Activated naive CD4-positive, alpha-beta T cell treated with anti-CD3 and anti-CD28 coated beads, Interleukin-2, amount 50 U/mL, for 72 hours (primary cell): Measurements from ENCODE around the gene ACTR3. TPM values are rescaled to one million over a fixed set of nuclear protein-coding genes. Genes with fewer than 3 reads are reported as not detected.

Source experiments
- ATAC-seq, 2 donors: fragments of 150-1000 bp; cut with Tn5 transposase; 2 replicates each; pipeline ENCODE4 v1.10.0; 2021; ENCODE audit warnings: mild to moderate bottlenecking in 2 of 2, moderate library complexity in 2 of 2
- DNase-seq, 2 donors: peaks; one replicate each; pipeline ENCODE4 v3.0.0; 2021 to 2022; ENCODE audit warnings: low spot score in 2 of 2
- H3K27ac Mint-ChIP-seq, 2 donors: one replicate each; pipeline ENCODE4 v1.8.0; 2022; ENCODE audit warnings: mild to moderate bottlenecking in 2 of 2, mixed read lengths in 2 of 2
- H3K36me3 Mint-ChIP-seq, 2 donors: one replicate each; pipeline ENCODE4 v1.8.0; 2022; ENCODE audit warnings: mixed read lengths in 2 of 2
- H3K9me3 Mint-ChIP-seq, 2 donors: one replicate each; pipeline ENCODE4 v1.8.0; 2022; ENCODE audit warnings: mixed read lengths in 2 of 2
- total RNA-seq, 2 donors: library from RNA; stranded (reverse); gene quantifications; one replicate each; pipeline ENCODE4 v1.2.3, GENCODE V29; 2022

Gene ACTR3
- total RNA-seq, 2 donors from 2014 or later: 520 to 570 TPM

DNA sequence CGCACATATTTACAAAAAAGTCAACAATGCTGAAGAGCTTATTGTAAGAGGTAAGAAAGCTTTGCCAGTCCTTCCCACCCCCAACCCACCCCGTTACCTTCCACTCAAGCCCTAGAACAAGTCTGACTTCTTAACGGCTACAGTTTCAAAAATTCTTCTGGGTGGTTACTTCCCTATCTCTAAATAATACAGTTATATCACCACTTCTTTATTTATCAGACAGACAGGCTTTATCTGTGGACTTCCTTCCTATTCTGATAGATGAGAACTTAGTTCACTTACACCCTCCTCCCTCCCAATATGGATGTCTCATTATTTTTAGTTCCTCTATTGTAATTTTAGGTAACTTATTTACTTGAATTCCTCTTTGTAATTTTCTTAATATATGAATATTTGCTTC, 26.7 kb upstream of the ACTR3 start:
- no peaks in the 10 kb centered on the region for H3K9me3 Mint-ChIP-seq
- H3K36me3 Mint-ChIP-seq: peaks cover 0 to 5% of the 10 kb centered on the region in 2 donors
- no peak for DNase-seq

DNA sequence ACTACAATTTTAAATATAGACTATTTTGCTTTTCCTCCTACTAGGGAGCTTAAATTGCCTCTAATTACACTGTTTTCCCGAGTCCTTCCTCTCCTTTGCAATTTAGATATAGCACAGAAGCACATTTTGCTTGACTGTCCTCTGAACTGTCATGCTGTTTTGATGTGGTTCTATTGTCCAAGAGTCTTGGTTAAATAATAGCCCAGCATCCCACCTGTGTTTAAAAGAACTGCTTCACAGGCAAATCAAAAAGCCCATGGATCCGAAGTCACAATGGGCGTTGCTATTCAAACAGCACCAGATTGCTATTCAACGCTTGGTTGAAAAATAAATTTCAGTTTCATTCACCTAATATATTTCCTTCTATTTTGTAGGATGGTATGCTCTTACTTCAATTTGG, 22.3 kb upstream of the ACTR3 start:
- no peak for DNase-seq
- ATAC-seq: no peak
- Mint-ChIP-seq H3K27ac (no peak overlapping the region), H3K36me3 (no peaks in the 10 kb centered on the region), H3K9me3 (no peaks in the 10 kb centered on the region)

More for the DNA sequence above, 26.7 kb upstream of the ACTR3 start:
- no peak overlapping the region for H3K27ac Mint-ChIP-seq
- no peak for ATAC-seq

DNA sequence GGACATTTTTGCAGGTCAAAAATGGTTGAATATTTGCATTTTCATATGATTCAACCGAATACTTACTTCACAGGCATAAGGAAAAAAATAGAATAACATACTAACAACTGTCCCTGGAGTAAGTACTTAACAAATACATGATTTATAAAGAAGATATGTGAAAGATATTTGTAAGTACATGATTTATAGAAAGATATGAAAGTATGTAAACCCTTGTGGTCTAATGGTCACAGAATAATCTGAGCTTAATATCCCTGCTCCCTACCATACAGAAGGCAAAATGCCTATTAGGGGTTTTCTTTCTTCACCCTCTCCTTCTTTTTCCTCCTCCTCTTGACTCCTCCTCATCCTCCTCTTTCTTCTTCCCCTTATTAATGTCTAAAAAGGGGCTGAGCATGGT, 20.6 kb upstream of the ACTR3 start:
- H3K9me3 Mint-ChIP-seq: peaks cover 4 to 9% of the 10 kb centered on the region in 2 donors
- H3K36me3 Mint-ChIP-seq: peaks cover 10 to 14% of the 10 kb centered on the region in 2 donors
- peak overlapping the region in 1 of 2 donors; percentile 79 for H3K27ac Mint-ChIP-seq
- DNase-seq: no peak
- ATAC-seq: no peak

DNA sequence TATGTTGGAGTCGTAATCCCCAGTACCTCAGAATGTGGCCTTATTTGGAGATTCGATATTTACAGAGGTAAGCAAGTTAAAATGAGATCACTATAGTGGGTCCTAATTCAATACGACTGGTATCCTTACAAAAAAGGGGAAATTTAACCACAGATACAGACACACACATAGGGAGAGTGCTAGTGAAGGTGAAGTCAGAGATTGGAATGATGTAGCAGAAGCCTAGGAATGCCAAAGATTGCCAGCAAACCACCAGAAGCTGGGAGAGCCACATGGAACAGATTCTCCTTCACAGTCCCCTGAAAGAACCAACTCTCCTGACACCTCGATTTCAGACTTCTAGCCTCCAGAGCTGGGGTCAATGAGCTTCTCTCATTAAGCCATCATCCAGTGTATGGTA, 17.7 kb upstream of the ACTR3 start:
- H3K36me3 Mint-ChIP-seq: peaks cover 11 to 20% of the 10 kb centered on the region in 2 donors
- ATAC-seq: no peak

DNA sequence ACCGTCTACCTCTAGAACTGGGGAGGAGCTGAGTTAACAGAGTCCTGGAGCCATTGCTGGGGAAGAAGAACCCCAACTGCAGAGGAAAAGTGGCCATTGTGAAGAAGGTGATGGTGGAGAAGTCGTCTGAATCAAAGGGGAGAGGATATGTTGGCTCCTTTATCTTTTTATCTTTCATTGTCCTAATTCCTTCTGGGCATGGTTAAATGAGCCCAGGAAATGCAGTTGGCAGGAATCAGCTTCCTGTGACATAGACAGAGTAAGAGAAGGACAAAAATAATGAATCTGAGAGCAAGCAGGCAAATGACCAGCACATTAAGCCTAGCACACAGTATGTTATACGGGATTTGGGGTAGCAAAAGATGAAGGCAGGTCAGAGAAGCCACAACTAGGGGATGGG, 16.0 kb upstream of the ACTR3 start:
- peak overlapping the region in 1 of 2 donors; percentile 51 for H3K27ac Mint-ChIP-seq

More for the DNA sequence above, 17.7 kb upstream of the ACTR3 start:
- Mint-ChIP-seq H3K9me3 (peaks cover 4 to 10% of the 10 kb centered on the region in 2 donors), H3K27ac (no peak overlapping the region)
- no peak for DNase-seq

DNA sequence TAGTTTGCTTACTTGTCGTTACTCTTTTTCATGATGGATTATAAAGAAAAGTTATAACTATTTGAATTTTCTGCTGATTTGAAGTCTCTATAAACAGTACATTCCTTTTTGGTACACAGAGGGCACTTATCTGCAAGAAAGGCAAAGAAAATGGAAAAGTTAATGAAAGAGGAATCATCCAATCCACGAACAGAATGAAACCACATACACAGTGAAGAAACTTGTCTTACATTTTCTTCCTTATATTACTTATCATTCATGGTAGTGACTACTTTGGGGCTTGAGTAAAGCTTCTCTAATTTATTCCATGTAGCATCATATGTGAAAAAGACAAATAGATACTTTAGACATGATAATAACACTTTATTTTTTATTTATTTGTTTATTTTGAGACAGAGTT, 14.8 kb upstream of the ACTR3 start:
- ATAC-seq: no peak
- H3K36me3 Mint-ChIP-seq: peaks cover 11 to 32% of the 10 kb centered on the region in 2 donors
- H3K9me3 Mint-ChIP-seq: peaks cover 4 to 10% of the 10 kb centered on the region in 2 donors
- no peak for DNase-seq
- H3K27ac Mint-ChIP-seq: no peak overlapping the region

More for the DNA sequence above, 16.0 kb upstream of the ACTR3 start:
- H3K36me3 Mint-ChIP-seq: peaks cover 11 to 23% of the 10 kb centered on the region in 2 donors
- ATAC-seq (no peak), DNase-seq (no peak)
- H3K9me3 Mint-ChIP-seq: peaks cover 4 to 10% of the 10 kb centered on the region in 2 donors

DNA sequence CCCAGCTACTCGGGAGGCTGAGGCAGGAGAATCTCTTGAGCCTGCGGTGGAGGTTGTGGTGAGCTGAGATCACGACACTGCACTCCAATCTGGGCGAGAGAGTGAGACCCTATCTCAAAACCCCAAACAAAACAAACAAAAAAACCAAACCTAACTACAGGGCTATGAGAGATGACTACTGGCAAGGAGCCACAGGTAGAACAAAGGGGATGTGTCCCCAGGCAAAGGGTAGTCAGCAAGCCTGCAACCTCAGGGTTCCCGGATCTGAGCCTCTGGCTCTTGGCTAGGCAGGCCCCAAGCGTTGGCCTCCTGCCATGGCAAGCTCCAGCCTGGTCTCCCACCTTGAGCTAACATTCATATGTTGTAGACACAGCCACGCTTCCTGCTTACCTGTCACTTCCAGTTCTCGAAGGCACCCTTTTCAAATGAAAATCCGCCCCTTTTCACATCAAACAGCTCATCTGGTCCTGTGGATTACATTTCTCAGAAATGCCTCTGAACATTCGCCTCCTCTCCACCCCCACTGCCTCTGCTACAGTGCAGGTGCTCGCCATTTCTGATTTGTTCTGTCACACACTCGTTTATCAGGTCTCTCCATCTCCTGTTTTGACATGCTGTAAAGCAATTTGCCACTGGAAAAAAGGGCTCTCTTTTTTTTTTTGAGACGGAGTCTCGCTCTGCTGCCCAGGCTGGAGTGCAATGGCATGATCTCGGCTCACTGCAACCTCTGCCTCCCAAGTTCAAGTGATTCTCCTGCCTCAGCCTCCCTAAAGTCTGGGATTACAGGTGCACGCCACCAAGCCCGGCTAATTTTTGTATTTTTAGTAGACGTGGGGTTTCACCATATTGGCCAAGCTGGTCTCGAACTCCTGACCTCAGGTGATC, 13.1 kb upstream of the ACTR3 start:
- ATAC-seq (peak; percentile 92 to 94), DNase-seq (peak; percentile 79 to 82)
- peak overlapping the region; percentile 77 to 94 for H3K27ac Mint-ChIP-seq
- peaks cover 4 to 10% of the 10 kb centered on the region in 2 donors for H3K9me3 Mint-ChIP-seq
- peaks cover 11 to 40% of the 10 kb centered on the region in 2 donors for H3K36me3 Mint-ChIP-seq

DNA sequence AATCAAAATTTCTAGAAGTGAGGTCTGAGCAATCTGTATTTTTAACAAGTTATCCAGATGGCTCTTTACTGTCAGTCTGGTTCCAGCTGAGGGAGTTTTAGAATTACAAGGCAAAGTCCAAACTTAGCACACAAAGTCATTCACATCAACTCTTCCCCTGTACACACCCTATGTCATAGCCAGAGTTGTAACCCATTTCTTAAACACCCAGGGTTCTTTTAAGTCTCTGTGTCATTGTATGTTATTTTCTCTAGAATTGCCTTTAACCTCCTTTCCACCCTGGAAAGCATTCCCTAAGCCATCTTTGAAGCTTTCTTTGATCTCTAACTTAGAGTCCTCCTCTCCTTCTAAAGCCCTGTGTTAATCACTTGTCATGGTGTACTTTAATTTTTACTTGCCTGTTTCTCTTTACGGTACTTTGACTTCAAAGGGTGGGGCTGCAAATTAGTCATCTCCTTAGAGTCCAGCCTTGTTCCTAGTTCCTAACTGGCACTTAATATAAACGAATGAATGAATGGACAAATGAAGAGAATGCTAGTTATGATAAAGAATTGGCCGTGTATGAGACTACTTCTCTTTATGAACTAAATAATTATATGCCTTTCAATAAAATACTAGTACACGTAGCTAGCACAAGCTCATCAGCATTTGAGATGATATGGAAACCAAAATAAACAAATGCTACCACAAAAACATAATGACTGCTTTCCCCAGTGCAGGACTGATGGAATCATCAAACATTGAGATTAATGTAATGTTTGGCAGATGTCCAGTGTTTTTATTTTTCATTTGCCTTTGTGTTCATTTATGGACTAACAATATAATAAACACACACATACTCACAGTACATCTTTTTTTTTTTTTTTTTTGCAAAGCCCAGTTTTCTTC, 11.9 kb upstream of the ACTR3 start:
- H3K27ac Mint-ChIP-seq: peak overlapping the region; percentile 77 to 94
- H3K36me3 Mint-ChIP-seq: peaks cover 11 to 47% of the 10 kb centered on the region in 2 donors
- DNase-seq (no peak), ATAC-seq (peak in 1 of 2 donors; percentile 25)
- H3K9me3 Mint-ChIP-seq: peaks cover 4 to 10% of the 10 kb centered on the region in 2 donors

DNA sequence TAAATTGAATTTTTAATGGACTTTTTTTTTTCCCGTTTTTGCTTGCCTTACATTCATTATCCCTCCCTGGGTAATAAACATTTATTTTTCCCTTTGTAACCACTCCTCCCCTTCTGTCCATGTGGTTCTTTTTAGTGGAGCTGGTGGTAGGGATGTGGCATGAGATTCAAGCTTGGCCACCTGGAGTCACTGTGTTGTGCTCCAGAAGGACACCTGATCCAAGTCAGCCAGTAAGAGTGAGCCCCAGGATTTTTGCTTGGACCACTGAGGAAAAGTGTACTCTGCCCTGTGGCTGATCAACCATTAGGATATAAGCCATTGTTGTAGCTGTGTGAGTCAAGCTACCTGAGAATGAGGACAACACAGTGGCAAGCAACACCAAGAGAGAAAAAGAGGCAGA, 11.1 kb upstream of the ACTR3 start:
- H3K36me3 Mint-ChIP-seq: peaks cover 6 to 43% of the 10 kb centered on the region in 2 donors
- no peak for ATAC-seq
- no peak for DNase-seq
- peaks cover 4 to 6% of the 10 kb centered on the region in 2 donors for H3K9me3 Mint-ChIP-seq
- peak overlapping the region in 1 of 2 donors; percentile 73 for H3K27ac Mint-ChIP-seq

DNA sequence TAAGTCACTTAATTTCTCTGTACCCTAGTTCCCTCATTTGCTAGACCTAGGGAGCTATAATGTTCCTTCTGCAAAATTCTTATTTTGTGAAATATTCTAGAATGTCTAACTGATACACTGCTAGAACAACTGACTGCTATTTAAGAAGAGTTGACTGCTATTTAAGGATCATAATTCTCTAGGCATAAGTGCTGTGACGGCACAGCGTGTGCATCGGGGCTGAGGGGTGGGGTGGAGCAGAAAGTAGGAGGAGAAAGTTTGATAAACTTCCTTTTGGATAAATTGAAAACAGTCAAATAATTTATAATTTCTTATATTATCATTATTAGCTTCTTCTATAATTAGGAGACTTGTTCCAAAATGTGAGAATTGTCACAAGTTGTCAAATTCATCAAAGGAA, 10.4 kb upstream of the ACTR3 start:
- Mint-ChIP-seq H3K27ac (no peak overlapping the region), H3K36me3 (peaks cover 0 to 36% of the 10 kb centered on the region in 2 donors), H3K9me3 (no peaks in the 10 kb centered on the region)
- DNase-seq (no peak), ATAC-seq (no peak)

DNA sequence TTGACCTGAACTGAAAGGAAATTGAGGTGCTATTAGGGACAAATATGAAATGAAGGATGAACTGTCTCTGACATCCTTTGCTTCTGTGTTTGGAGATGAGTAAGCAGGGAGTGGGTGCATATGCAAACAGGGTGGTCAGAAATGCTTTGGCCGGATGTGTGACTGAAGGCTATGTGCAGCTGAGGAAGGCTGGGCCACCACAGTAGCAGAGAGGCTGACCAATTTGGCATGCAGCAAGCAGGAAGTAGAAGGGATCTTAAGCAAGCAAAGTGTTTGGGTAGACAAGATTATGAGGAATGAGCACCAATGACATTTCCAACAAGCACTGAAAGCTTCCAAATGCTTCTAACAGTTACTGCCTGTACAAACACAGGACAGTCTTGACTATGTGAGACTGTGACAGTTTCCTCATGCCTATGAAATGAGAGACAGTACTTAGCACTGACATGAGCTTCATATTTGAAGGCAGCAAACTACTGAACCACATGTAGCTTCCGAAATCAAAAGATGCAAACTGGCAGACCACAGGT, 3.3 kb upstream of the ACTR3 start:
- Mint-ChIP-seq H3K27ac (peak overlapping the region; percentile 56 to 95), H3K9me3 (no peaks in the 10 kb centered on the region), H3K36me3 (peaks cover 22 to 61% of the 10 kb centered on the region in 2 donors)
- peak; percentile 13 to 62 for ATAC-seq
- peak in 1 of 2 donors; percentile 79 for DNase-seq

DNA sequence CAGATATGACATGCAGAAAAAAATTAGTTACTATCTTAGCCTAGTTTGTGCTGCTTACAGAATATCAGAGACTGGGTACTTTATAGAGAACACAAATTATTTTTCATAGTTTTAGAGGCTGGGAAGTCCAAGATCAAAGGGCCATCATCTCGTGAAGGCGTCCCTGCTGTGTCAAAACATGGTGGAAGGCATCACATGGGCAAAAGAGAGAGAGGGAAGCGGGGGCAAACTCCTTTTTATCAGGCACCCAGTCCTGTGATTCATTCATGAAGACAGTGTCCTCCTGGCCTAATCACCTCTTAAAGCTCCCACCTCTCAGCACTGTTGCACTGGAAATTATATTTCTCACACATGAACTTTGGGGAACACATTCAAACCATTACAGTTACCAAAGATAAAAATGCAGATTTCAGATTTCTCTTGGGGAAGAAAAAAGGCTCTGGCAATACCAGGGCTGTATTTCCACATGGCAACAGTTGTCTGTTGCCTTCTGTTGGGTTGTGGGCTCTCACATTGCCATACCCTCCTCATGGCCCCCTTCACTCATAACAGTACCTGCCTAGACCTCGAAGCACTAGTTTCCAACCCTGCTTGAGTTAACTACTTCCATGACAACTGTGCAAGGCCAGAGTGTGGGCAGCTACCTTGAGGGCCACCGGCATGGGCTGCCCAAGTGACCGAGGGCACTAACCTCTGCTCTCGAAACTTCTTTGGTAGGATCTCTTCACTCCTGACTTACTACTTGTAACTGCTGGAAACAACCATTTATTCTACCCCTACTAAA, 2.7 kb upstream of the ACTR3 start:
- Mint-ChIP-seq H3K9me3 (no peaks in the 10 kb centered on the region), H3K27ac (peak overlapping the region; percentile 56 to 95), H3K36me3 (peaks cover 27 to 61% of the 10 kb centered on the region in 2 donors)
- DNase-seq: no peak
- peak; percentile 13 to 24 for ATAC-seq

DNA sequence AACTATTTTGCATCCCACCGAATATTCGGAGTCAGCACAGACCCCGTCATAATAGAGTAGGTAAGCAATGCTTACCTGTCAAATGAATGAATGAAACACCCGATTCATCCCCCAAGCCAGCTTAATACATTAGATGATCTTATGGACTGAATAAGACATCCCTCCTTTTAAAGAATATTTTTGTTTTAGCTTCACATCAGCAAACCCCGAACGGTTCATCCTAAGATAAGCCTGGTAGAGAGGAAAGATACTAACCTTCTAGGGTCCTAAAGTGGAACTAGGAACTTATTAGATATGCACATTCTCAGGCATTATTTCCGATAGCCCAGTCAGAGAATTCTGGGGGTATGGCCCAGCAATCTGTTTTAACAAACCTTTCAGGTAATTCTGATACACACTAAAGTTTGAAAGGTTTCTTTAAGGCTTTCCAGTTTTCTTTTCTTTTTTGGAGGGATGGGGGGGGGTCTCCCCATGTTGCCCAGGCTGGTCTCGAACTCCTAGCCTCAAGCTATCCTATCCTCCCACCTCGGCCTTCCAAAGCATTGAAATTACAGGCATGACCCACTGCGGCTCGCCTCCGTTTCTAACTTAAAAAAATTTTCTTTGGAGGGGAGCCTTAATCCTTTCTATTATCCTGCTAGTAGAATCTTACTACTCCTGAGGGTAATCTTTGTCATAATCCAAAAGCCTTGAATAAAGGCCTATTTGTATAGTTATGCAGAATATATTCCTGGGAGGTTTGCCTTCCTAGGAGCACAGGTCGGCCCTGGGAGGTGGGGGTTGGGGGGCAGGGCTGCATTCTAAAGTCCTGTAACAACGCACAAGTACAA, 1.0 kb upstream of the ACTR3 start:
- H3K36me3 Mint-ChIP-seq: peaks cover 39 to 71% of the 10 kb centered on the region in 2 donors
- ATAC-seq: no peak

DNA sequence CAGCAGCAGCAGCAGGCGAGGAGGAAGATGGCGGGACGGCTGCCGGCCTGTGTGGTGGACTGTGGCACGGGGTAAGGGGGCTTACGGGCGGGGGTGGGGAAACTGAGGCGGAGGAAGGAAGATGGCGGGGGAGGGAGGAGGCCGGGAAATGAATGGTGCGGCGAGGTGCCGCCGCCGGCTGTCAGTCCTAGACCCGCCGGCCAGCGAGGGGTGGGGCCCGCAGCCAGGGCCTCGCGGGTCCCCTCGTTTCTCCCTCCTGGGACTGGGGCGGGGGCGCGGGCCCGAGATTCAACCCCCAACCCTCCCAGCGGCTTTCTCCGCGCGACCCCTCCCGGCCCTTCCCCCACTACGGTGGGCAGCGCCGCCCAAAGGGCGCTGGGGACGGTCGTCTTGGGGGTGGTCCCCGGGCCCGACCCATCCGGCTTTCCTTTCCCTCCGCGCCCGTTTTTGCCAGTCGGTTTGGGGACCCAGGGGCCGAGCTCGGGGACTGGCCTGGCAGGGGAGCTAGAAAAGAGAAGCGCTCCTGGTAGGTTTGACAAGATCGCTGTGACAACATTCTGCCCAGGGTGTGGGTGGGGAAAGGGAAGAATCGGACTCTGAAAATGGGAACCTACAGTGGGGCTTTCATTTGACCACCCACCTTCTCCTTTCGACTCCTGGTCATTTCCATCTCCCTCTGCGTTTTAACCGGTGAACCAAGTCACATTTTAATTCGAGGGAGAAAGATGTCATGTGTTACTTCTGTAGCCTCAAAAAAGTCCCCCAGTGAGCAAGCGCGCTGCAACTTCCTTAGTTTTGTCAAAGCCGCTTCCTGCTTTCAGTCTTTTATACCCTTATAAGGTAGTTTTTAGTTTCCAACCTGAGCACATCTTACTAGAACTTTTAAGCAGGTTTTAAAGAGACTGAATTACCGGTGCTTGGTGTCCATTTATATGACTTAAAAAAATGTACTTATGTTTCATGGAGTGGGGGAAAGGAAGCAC, 655 bp downstream of the ACTR3 start:
- no peaks in the 10 kb centered on the region for H3K9me3 Mint-ChIP-seq
- H3K27ac Mint-ChIP-seq: peak overlapping the region; percentile 95 to 96
- ATAC-seq (peak; percentile 45 to 52), DNase-seq (peak; percentile 61 to 78)
- peaks cover 44 to 69% of the 10 kb centered on the region in 2 donors for H3K36me3 Mint-ChIP-seq

More for the DNA sequence above, 1.0 kb upstream of the ACTR3 start:
- Mint-ChIP-seq H3K9me3 (no peaks in the 10 kb centered on the region), H3K27ac (peak overlapping the region; percentile 58 to 95)
- no peak for DNase-seq
